Measurements from ENCODE around the gene TLR6. TPM values are rescaled to one million over a fixed set of nuclear protein-coding genes. Genes with fewer than 3 reads are reported as not detected.

TLR6 gene
- total RNA-seq, 1 donor from 2014 or later = 0.29 TPM

- no peak overlapping the region for H3K4me3 ChIP-seq (ENCODE audit: low read depth, low read length)
- no peak for TF ChIP-seq CTCF (conservative IDR thresholded peaks at IDR 0.05; ENCODE audit: low read depth, low read length)
- no peak for DNase-seq (ENCODE audit: low read depth)
Observed at GRCh38 chr4:38859501-38859900, 2.9 kb upstream of the TLR6 start.

- H3K4me3 ChIP-seq (ENCODE audit: low read depth, low read length) = no peak overlapping the region
- DNase-seq (ENCODE audit: low read depth) = no peak
- TF ChIP-seq CTCF (conservative IDR thresholded peaks at IDR 0.05; ENCODE audit: low read depth, low read length) = no peak
Observed at GRCh38 chr4:38858097-38858420, 1.4 kb upstream of the TLR6 start.

- TF ChIP-seq CTCF (conservative IDR thresholded peaks at IDR 0.05; ENCODE audit: low read depth, low read length) = no peak
- H3K4me3 ChIP-seq (ENCODE audit: low read depth, low read length) = peak overlapping the region; percentile 27
- peak; percentile 85 for DNase-seq (ENCODE audit: low read depth)
Observed at GRCh38 chr4:38857354-38858096, 908 bp upstream of the TLR6 start.

GRCh38 chr4:38856046-38856445 is 571 bp downstream of the TLR6 start:
- no peak for TF ChIP-seq CTCF (conservative IDR thresholded peaks at IDR 0.05; ENCODE audit: low read depth, low read length)
- no peak for DNase-seq (ENCODE audit: low read depth)
- peak overlapping the region; percentile 40 for H3K4me3 ChIP-seq (ENCODE audit: low read depth, low read length)

- DNase-seq (ENCODE audit: low read depth) = no peak
- TF ChIP-seq CTCF (conservative IDR thresholded peaks at IDR 0.05; ENCODE audit: low read depth, low read length) = no peak
- no peak overlapping the region for H3K4me3 ChIP-seq (ENCODE audit: low read depth, low read length)
Observed at GRCh38 chr4:38855466-38855865, 1.2 kb downstream of the TLR6 start.

GRCh38 chr4:38846015-38846414 is 10.6 kb downstream of the TLR6 start:
- H3K4me3 ChIP-seq (ENCODE audit: low read depth, low read length) = no peak overlapping the region
- no peak for DNase-seq (ENCODE audit: low read depth)
- no peak for TF ChIP-seq CTCF (conservative IDR thresholded peaks at IDR 0.05; ENCODE audit: low read depth, low read length)

- DNase-seq (ENCODE audit: low read depth) = no peak
- no peak for TF ChIP-seq CTCF (conservative IDR thresholded peaks at IDR 0.05; ENCODE audit: low read depth, low read length)
- H3K4me3 ChIP-seq (ENCODE audit: low read depth, low read length) = no peak overlapping the region
Observed at GRCh38 chr4:38842994-38843393, 13.6 kb downstream of the TLR6 start.
